NCI-H446 (cell line): ENCODE data around the gene USH2A.

Source experiments
- DNase-seq, 2 experiments: peaks; one replicate each; lab custom pipeline; 2025; lab: John Stamatoyannopoulos, UW

Gene USH2A

DNA sequence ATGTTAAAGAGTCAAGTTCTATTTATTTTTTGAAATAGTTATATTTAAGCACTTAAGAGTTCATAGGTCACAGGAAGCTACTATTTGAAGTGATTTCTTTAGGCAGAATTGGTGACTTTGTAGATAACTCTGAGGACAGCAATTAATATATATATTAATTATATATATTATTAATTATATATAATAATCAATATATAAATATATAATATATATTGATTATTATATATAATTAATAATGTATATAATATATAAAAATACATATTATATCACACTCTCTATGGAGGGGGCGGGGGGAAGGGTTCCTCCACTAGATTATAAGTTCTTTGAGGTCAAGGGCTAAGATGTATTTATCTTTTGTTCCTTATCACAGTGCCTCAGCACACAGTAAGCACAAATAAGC is 547.5 kb downstream of the USH2A start:
- DNase-seq, result no peak

DNA sequence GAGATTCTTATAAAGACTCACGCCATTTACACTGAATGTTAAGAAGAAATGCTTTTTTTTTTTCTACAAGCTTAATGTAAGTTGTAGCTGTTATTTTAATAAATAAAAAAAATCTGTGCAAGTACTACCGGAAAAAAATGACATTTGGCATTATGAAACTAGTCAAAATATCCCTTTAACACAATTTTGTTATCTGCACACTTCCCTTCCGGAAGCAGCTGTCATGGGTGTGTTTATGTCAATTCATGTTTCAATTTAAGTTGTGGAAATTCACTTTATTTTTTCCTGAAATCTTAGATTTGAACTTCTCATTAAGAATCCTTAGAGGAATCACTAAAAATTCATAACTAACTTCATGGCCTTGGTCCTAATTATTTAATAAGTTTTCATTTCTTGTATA is 548.0 kb downstream of the USH2A start:
- no peak for DNase-seq

DNA sequence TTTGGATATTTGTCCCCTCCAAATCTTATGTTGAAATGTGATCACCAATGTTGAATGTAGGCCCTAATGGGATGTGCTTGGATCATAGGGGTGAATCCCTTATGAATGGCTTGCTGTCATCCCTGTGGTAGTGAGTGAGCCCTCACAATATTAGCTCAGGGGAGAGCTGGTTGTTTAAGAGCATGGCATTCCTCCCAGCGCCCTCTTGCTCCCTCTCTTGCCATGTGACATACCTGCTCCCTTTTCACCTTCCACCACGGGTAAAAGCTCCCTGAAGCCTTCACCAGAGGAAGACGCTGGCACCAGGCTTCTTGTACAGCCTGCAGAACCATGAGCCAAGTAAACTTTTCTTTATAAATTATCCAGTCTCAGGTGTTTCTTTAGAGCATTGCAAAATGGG is 550.6 kb downstream of the USH2A start:
- no peak for DNase-seq

DNA sequence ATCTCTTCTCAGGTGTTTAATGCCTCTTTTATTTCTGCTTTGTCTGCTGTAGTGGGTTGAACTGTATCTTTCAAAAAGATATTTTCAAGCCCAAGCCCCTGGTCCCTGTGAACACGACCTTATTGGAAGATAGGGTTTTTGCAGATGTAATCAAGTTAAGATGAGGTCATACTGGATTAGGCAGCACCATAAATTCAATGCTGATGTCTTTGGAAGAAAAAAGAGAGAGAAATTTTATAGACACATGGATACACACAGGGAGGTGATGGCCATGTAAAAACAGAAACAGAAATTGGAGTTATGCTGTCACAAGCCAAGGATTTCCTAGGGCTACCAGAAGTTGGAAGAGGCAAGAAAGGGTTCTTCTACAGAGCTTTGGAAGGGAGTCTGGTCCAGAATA is 554.7 kb downstream of the USH2A start:
- DNase-seq, result no peak

DNA sequence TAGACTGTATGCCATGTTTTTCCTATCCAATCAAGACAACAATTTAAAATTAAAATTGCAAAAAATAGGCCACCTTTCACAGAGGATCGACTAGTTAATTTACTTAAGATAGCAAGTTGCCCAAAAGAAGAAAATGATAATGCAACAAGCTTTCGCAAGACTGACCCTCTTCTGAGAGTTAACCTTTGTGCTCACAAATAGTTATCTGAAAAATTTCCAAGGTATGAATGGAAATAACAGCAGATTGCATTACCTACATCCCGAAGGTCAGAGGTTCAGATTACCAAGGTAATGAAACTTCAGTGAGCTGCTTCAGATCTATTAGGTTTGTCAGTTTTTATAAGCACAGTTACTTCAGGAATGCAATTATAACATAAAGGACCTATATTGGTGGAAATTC is 558.2 kb downstream of the USH2A start:
- no peak for DNase-seq

DNA sequence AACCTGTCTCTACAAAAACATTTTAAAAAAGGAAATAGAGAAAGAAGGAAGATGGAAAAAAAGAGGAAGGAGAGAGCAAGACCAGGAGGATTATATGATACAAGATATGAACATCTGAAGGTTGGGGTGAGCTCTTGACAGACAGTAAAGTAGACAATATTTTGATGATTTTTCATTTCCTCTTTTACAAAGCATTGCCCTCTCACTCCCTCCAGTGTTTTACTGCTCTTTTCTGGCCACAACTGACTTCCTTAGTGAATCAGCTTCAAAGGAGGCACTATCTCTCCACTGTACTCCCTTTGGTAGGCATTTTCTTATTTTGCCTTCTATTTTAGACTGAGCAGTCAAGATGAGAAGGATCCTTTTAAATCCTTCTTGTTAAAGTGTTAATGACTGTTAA is 559.5 kb downstream of the USH2A start:
- DNase-seq, result no peak

DNA sequence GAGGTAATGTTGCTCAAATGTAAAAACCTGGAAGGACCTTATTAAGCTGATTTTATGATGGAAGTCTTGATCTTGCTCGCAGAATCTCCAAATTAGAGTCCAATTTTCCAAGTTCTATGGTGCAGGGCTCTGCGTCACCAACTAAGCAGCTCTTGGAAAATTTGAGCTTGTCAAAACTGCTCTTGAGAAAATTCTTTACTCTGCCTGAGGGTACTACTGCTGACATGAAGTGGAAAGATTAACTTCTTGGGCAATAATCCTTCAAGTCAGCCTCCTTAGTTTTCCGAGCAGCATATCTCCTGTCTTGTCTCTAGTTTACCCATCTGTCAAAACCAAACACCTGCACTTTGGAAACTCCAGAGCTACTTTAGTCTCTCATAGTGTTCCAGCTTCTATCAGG is 562.4 kb downstream of the USH2A start:
- no peak for DNase-seq

DNA sequence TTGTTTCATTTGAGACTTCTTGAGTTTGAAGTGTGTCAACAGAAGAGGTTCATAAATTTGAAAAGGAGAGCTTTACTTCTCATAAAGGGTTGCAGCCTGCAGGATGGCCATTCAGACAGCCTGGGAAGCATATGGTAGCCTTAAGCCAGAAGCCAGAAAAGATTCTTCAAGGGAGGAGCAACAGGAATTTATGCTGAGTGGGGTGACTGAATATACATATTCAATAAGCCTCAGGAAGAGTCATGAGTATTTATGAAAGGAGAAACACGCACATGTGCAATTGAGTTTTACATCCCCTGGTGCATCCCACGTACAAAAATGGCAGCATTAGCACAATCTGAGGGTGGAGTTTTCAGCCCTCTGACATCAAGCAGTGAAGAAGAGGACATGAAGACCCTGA is 565.9 kb downstream of the USH2A start:
- no peak for DNase-seq

DNA sequence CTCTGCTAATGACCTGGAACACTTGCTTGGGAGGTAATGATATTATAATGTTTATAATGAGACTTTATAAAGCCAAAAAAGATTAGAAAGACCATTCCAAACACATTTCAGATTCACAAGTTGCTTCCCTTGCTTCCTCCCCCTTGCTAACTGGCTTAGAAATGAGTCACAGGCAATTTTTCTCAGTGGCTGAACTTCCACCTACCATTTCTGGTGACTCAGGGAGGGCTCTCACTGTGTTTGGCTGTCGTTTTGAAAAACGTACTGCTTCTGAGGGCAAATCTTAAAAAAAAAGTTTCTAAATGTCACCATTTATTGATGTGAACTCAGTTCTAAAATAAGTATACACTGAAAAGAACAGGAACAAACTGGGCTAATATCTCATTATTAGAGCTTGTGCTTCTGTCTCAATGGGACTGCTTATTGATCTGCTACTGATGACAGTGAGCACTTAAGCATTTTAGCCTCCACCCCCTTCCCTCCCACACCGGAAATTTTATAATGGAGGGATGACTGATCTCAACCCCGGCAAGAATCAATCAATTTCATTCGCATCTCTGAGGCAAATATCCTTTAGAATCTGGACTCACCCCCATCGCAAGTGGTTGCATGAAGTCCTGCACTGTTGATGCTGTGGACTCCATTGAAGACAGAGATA is 577.9 kb downstream of the USH2A start:
- DNase-seq, result no peak

DNA sequence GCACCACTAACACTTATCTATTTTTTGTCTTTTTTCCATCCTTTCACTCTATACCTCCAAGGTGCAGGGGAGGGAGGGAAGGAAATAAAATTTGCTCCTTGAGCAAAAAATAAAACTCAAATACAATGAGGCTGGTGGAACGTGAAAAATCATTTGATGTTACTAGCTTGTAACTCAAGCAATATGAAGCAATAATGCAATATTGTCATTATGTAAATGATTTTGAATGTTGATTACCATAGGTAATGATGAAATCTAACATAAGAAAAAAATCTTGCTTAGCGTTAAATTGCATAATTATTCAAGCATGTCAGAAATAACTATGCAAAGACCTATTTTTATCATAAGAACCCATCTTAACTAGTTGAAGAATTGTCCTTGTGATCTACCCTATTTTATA is 578.5 kb downstream of the USH2A start:
- no peak for DNase-seq

DNA sequence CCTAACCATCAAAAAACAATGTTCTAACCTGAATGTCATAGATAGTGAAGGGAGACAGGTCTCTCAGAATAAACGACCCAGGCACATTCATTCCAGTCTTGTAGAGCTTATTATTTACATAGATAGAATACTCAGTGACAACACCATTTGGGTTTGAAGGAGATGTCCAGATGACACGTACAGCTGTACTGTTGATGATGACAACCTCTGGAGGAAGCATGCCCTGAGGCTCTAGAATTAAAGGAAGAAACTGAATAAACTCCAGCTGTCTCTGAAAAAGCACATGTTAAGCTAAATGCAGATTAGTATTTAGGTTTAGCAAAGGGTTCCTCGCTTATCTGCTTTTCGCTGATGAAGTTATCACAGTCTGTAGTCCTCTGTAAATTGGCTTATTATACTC is 579.0 kb downstream of the USH2A start:
- no peak for DNase-seq

DNA sequence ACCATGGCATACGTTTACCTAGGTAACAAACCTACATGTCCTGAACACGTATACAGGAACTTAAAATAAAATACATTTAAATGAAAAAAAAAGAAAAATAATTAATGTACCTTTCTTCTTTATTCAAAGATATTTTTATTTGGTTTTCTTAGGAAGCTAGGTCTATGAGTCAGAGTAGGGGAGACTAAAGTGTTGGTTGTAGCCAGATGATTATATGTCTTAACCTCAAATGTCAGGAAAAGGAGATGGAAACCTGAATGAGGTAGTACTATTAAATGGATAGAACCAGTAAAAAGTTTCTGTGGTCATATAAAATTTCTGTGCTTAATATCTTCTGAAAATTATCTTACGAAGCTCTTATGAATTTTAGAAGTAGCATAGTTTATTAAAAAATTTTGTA is 580.3 kb downstream of the USH2A start:
- no peak for DNase-seq

DNA sequence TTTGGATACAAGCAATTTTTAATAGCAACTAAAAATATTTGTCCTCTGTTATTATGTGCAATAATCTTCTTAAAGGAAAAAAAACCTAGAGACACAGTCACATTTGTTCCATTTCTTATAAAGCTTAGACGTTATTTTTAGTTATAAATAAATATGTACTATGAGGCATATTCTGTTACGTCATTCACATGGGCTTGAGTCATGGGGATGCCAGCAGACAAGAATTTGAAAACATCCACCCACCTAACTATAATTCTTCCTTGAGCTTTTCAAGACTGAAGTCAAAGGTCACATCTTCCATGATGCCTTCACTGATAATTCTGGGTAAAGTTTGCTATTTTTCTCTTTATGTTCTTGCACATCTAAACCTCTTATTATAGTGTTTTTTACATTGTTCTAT is 587.3 kb downstream of the USH2A start:
- DNase-seq, result no peak

DNA sequence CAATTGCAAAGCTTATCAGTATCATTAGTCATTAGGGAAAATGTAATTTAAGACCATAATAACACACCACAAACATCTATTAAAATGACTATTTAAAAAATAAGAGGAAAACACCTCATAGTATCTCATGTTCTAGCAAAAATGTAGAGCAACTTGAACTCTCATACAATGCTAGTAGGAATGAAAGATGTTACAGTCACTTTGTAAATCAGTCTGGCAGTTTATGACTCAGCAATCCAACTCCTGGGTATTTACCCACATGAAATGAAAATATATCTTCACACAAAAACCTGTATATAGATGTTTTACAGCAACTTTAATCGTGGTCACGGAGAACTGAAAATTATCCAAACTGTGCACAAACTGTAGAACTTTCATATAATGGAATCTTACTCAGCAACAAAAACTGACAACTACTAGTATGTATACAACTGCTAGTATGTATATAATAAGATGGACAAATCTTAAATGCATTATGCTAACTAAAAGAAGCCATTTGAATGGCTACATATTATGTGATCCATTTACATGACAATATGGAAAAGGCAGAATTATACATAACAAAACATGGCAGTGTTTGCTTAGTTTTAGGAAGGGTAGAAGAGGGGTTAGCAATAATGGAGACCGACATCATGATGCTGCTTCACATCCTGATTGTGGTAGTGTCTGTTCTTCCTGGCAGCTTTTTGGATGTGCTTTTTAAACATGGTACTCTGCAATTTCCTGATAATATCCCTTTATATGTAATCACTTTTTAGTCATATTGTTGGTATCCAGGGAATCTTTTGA is 589.1 kb downstream of the USH2A start:
- DNase-seq, result no peak

DNA sequence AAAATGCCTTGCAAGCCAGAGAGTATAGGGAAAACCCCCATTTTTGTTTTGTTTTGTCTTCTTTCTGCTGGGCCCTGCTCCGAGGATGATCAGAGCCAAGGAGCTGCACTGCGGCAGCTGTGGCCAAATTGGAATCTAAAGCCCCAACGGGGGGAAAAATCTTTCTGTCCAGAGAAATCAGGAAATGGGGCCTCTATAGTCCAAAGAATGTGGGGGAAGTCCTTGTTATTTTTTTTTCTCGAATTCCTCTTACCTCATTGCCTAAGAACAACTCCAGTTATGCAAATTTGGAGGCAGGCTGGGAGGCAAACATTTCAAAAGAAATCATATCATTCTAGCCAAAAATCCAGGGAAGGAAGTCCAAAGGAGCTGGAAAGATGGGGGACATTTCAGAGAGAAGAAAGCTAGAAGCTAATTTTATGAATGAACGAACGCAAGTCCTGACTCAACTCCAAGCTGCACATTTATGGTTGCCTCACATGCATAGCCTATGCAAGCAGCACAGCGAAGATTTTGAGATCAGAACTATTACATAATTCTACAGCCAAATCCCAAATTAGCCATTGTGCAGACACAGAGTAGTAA is 592.9 kb downstream of the USH2A start:
- no peak for DNase-seq

DNA sequence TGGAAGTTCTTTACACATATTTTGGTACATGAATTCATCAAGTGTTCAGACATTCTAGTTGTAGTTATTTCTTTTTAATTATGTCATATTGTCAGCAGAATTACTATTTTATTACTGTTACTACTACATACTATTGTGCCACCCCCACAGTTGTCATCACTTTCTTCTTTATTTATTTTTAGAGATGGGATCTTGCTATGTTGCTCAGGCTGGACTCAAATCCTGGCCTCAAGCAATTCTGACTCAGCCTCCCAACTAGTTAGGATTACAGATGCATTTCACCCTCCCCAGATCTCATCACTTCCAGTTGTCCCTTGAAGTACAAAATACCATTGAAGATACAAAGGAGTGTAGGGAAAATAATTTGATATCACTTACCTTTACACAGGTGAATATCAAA is 598.2 kb downstream of the USH2A start:
- no peak for DNase-seq

DNA sequence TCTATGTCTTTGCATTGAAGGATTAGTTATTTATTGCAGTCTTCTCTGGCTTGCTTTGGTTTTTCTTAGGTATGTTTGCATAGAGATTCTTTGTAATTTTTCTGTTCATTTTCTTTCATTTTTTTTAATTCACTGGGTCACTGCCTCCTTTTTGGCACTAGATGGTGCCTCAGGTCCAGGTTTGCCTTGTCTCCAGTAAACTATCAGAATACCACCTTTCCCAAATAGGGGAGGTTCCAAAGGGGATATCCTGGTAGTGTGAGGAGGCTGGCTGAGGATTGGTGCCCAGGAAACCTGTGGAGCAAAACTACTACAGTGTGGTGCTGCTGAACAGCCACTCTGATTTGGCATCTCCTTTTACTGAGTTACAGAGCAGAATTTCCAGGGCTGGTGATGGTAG is 599.0 kb downstream of the USH2A start:
- peak in 1 of 2 experiments; percentile 41 for DNase-seq

DNA sequence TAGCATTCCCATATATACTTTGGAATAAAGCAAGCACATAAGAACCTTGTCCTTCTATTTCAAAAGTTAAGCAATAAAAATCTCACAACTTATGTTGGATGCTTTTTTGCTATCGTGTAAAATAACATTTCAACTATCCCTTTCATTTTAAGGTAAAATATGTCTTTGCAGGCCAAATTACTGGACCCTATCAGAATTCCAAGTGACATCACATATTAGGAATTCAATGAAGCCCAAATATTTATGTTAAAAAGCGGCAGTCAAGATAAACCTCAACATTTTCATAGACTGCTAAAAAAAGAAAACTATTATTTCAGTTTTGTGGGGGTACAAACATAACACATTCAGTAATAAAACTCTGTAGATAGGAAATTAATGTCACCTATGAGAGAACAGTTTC is 604.1 kb downstream of the USH2A start:
- no peak for DNase-seq

DNA sequence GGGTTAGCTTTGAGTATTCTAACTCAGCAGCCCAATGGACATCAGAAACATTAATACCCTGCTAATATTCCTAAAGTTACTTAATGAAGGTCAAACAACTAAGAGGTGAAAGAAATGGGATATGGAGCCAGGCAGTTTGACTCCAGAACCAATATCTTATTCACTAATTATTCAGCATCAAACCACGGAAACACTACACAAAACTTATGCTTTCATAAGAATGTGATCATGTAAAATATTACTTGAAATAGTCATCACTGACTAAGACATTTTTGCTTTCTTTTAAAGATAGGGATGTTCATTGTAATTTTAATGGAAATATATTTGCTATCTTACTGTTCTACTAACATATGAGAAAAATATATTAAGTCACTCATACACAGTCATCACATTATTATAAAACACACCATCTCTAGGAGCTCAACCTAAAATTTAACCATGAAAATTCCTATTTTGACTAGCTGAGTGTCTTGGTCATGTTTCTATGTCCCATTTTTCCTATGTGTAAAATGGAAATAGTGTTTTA is 615.3 kb downstream of the USH2A start:
- DNase-seq, result no peak

DNA sequence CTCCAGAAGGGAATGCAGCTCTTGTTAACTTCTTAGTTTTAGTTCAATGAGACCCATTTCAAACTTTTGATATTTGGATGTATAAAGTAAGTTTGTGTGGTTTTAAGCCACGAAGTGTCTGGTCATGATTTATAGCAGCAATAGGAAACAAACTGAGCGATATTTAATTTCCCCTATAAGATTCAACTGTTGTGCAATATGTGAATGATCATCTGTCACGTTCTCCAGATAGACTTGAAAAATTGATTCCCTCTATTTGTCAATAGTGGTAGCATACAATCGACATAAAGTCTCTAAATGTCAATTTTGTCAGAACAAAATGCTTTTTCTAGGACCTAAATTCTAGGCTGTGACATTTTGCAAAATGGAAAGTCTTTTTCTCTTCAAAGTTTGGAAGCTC is 616.0 kb downstream of the USH2A start:
- no peak for DNase-seq

DNA sequence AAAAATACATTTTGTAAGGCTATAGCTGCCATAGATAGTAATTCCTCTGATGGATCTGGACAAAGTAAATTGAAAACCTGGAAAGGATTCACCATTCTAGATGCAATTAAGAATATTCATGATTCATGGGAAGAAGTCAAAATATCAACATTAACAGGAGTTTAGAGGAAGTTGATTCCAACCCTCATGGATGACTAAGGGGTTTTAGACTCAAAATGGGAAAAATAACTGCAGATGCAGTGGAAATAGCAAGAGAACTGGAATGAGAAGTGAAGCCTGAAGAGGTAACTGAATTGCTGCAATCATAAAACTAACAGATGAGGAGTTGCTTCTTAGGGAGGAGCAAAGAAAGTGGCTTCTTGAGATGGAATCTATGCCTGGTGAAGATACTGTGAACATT is 625.4 kb downstream of the USH2A start:
- DNase-seq, result no peak

DNA sequence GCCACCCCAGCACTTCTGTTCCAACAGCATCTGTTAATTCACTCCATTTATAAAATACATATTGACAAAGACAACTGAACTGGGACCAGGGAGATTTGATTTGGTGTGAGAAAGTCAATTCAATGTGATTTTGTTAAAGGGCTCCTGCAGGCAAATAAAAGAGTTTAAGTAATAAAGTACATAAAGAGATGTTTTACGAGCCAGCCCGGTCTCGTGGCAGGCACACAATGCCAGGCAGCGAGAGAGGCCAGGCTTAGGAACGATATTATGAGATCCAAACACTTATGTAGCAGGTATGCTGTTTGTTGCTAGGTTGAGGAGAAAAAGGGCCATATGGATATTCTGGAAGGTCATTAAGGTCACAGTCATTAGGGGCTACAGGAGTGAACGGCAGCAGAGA is 629.1 kb downstream of the USH2A start:
- no peak for DNase-seq

DNA sequence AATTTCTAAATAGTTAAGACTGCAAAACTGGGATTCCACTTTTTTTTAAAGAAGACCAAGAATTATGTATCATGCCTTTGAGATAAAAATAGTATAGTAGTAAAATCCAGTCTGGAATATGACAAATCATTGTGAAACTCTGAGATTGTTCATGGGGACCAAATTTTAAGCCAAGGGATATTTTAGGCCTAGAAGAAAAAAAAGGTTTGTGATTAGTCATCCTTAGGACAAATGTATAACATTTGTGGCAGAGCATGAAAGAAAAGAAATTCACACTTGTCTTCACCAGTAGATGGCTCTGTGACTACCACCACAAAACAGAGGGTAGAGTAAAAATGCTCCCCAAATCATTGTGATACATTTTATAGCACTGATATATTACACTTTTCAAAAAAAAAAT is 630.1 kb downstream of the USH2A start:
- peak in 1 of 2 experiments; percentile 14 for DNase-seq
